Mesothelial cell of epicardium (in vitro differentiated cells): Measurements from ENCODE around the gene NXN. TPM values are rescaled to one million over a fixed set of nuclear protein-coding genes. Genes with fewer than 3 reads are reported as not detected.

Experiments
- DNase-seq, 2 experiments: peaks; one replicate each; pipeline ENCODE4 v3.0.0; 2021; ENCODE audit warnings: low spot score in 2 of 2; ENCODE audit not compliant: unreplicated experiment in 2 of 2
- H3K27ac Mint-ChIP-seq: 2 replicates; pipeline ENCODE4 v1.8.0; 2021; ENCODE audit warnings: mixed read lengths
- H3K27me3 Mint-ChIP-seq: 2 replicates; pipeline ENCODE4 v1.8.0; 2021; ENCODE audit warnings: low read depth, mixed read lengths
- H3K36me3 Mint-ChIP-seq: 2 replicates; pipeline ENCODE4 v1.8.0; 2021; ENCODE audit warnings: mixed read lengths
- H3K4me1 Mint-ChIP-seq: 2 replicates; pipeline ENCODE4 v1.8.0; 2021; ENCODE audit warnings: mixed read lengths
- H3K4me3 Mint-ChIP-seq: 2 replicates; pipeline ENCODE4 v1.8.0; 2021; ENCODE audit warnings: mild to moderate bottlenecking, moderate library complexity, mixed read lengths
- H3K9me3 Mint-ChIP-seq: 2 replicates; pipeline ENCODE4 v1.8.0; 2021; ENCODE audit warnings: mixed read lengths
- total RNA-seq: library from RNA; stranded (reverse); gene quantifications from 3 replicates; pipeline ENCODE4 v1.2.1, GENCODE V29; 2021
- TF ChIP-seq, protein P1 (sequence below): fragments of 200-600 bp; sonication (generic); IDR thresholded peaks from one replicate; pipeline ENCODE4 v1.5.0; 2021; ENCODE audit warnings: antibody characterized with exemption; ENCODE audit not compliant: unreplicated experiment

Gene NXN
- total RNA-seq, 1 donor from 2014 or later = 107 TPM

DNA sequence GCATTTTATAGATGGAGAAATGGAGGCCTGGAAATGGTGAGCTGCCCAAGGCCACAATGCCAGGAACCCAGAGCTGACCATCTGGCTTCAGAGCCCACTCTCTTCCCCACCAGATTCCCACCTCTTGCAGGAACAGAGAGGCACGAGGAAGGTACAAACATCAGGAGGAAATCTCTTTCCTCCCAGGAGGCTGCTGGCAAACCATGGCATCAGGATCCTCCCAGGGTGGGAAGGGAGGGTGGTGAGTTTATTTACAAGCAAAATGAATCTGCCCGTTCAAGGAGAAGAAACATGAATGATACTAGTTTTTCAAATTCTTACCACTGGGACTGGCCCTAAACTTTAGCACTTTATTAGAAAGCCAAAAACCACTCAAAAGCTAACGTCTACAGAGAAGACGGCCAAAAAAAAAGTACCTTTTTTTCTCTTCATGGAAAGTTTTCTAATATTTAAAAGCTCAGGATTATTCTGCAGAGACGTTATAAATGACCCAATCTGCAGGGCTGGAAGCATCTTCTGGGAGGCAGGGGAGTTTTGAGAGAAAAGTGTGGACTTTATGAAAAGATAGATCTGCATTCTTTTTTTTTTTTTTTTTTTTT, 79.1 kb downstream of the NXN start:
- Mint-ChIP-seq H3K27ac (peak overlapping the region; percentile 85), H3K27me3 (no peaks in the 10 kb centered on the region), H3K9me3 (no peaks in the 10 kb centered on the region), H3K4me3 (no peak overlapping the region), H3K4me1 (peaks cover 58% of the 10 kb centered on the region), H3K36me3 (peaks cover 5% of the 10 kb centered on the region)
- TF ChIP-seq, protein P1, sequence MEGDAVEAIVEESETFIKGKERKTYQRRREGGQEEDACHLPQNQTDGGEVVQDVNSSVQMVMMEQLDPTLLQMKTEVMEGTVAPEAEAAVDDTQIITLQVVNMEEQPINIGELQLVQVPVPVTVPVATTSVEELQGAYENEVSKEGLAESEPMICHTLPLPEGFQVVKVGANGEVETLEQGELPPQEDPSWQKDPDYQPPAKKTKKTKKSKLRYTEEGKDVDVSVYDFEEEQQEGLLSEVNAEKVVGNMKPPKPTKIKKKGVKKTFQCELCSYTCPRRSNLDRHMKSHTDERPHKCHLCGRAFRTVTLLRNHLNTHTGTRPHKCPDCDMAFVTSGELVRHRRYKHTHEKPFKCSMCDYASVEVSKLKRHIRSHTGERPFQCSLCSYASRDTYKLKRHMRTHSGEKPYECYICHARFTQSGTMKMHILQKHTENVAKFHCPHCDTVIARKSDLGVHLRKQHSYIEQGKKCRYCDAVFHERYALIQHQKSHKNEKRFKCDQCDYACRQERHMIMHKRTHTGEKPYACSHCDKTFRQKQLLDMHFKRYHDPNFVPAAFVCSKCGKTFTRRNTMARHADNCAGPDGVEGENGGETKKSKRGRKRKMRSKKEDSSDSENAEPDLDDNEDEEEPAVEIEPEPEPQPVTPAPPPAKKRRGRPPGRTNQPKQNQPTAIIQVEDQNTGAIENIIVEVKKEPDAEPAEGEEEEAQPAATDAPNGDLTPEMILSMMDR = no peak
- DNase-seq = no peak

DNA sequence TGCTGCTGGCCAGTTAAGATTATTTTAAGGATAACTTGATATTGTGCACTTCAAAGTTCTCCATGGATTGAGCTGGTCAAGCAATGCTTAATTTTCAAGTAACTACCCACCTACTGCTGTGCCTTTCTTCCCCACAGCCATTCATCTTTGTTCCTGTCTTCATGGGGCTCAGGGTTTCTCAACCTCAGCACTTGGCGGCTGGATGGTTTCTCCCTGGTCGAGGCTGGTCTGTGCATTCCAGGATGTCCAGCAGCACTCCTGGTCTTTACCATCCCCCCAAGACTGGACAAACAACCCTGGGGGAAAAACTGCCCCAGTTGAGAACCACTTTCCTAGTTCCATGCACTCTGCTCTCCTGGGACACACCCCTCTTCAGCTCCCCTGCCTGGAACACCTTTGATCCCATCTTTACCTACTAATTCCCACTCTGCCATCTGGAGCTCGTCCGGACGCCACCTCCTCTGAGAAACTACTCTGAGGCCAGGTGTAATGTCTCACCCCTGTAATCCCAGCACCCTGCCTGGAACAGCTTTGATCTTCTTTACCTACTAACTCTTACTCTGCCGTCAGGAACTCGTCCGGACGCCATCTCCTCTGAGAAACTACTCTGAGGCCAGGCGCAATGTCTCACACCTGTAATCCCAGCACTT, 81.5 kb downstream of the NXN start:
- Mint-ChIP-seq H3K9me3 (no peaks in the 10 kb centered on the region), H3K27me3 (no peaks in the 10 kb centered on the region), H3K36me3 (peaks cover 5% of the 10 kb centered on the region), H3K4me3 (no peak overlapping the region), H3K4me1 (peaks cover 35% of the 10 kb centered on the region), H3K27ac (peak overlapping the region; percentile 11)
- TF ChIP-seq, protein P1 = no peak
- no peak for DNase-seq

DNA sequence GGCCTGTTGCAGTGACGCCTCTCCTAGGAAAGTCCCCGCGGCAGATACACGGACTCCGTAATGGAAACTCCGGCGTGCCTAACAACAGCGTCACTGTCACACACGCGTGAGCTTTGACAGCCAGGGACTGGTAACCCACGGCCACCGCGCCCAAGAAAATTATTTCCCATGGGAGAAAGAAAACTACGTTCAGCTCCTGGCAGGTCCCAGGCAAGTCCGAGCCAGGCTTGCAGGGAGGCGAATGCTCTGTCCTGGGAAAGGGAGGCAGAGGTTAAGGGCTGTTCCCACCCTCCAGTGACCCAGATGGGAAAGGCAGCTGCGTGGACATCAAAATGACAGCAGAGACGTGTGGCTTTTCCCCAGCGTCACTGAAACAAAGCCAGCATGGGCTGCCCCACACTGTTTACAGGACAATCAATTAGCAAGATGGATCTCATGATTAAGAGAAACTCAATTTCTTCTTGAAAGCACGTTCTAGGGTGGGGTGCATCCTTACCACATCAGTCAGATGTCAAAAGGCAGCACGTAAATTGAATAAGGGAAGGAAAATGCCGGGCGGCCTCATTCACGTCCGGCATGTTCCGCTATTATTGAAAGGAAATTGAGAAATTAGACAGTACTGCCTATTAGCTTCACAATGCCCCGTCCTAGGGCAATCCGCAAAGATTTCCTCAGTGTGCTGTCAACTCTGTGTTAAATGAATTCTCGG, 82.5 kb downstream of the NXN start:
- Mint-ChIP-seq H3K27ac (peak overlapping the region; percentile 31), H3K36me3 (peaks cover 5% of the 10 kb centered on the region), H3K9me3 (no peaks in the 10 kb centered on the region), H3K4me1 (peaks cover 35% of the 10 kb centered on the region), H3K27me3 (no peaks in the 10 kb centered on the region), H3K4me3 (no peak overlapping the region)
- DNase-seq = no peak
- TF ChIP-seq, protein P1 = no peak

DNA sequence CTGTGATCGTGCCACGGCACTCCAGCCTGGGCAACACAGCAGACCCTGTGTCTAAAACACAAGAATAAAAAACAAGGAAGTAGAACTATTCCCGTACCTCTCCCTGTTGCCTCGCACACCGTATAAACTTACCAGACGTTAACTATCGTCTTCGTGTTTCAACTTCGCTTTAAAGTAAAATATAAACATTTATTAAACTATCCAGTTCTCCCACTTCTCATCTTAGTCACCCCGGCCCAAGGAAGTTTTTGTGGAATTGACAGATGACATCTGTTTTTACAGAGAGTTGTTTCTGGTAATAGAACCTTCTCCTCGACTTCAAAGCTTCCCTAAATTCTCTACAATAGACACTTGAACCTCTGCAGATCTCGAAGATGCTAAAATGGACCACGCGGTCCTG, 83.1 kb downstream of the NXN start:
- Mint-ChIP-seq H3K4me3 (no peak overlapping the region), H3K27ac (peak overlapping the region; percentile 31), H3K9me3 (no peaks in the 10 kb centered on the region), H3K4me1 (peaks cover 30% of the 10 kb centered on the region), H3K27me3 (no peaks in the 10 kb centered on the region), H3K36me3 (peaks cover 5% of the 10 kb centered on the region)
- TF ChIP-seq, protein P1 = no peak
- DNase-seq = no peak

DNA sequence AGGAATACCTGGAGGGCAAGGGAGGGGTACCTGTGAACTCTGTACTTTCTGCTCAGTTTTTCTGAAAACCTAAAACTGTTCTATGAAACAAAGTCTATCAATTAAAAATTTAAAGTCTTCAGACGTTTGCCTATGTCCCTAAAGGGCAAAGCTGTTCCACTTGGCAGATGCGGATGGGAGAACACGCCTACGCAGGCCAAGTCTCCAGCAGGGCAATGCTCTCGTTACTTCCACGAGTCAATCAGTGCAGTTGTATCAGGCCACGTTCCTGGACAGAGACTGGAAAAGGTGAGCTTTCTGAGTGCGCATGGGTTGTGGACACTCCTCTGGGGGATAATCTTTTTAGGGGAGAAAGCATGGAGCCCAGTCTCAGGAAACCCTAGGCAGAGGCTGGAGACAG, 86.6 kb downstream of the NXN start:
- H3K4me3 Mint-ChIP-seq = no peak overlapping the region
- no peaks in the 10 kb centered on the region for H3K27me3 Mint-ChIP-seq
- peaks cover 5% of the 10 kb centered on the region for H3K36me3 Mint-ChIP-seq
- H3K9me3 Mint-ChIP-seq = no peaks in the 10 kb centered on the region
- peaks cover 30% of the 10 kb centered on the region for H3K4me1 Mint-ChIP-seq
- peak overlapping the region; percentile 6 for H3K27ac Mint-ChIP-seq
- DNase-seq = no peak
- TF ChIP-seq, protein P1 = no peak
